ENCODE results near the gene QRICH2.

The QRICH2 gene

DNA sequence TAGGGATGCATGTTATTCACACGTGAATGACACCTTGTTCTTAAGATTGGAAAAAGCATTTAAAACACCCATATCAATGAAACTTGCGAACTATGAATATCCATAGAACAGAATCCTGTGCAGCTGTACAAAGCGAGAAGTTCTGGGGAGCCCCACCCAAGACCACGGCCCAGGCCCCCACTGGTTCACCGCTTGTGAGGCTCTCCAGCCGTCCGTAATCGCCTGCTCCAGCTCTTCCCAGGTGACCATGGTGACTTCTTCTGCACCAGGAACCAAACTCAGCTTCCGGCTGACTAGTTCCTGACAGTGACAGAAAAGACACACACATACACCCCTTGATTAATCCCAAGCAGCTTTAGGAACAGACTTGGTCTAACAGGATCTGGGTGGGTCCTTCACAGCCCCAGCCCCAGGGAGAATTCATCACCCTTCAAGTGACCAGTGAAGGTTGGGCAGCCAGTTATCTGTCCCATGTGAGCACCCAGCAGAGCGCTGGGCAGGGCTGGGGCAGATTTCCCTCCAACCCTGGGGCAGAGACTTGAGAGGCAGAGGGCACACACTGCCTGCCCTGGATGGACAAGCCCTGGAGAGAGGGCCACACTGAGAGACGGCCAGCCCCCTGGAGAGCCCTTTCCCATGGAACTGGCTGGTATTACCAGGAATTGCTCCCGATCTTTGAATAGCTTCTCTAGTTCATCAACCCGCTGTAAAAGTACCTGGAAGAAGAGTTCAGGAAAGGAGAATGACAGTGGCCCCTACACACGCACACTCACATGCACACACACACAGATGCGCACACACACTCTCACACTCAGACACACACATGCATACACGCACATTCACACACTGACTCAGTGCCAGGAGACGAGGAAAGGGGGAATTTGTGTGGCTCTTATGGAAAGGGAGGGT is 3.6 kb downstream of the QRICH2 start:
- DNase-seq (ENCODE audit: extremely low read depth, low read depth), result no peak

DNA sequence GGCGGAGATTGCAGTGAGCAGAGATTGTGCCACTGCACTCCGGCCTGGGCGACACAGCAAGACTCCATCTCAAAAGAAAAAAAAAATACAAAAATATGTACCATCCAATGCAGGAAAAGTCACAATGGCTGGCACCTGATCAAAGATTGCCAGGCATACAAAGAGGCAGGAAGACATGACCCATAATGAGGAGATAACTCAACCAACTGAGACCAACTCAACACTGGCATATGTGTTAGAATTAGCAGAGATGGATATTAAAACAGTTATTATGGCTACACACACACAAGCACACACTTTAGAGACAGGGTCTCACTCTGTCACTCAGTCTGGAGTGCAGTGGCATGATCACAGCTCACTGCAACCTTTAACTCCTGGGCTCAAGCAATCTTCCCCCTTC is 10.6 kb downstream of the QRICH2 start:
- DNase-seq (ENCODE audit: extremely low read depth, low read depth), result no peak
- TF ChIP-seq, protein P1, sequence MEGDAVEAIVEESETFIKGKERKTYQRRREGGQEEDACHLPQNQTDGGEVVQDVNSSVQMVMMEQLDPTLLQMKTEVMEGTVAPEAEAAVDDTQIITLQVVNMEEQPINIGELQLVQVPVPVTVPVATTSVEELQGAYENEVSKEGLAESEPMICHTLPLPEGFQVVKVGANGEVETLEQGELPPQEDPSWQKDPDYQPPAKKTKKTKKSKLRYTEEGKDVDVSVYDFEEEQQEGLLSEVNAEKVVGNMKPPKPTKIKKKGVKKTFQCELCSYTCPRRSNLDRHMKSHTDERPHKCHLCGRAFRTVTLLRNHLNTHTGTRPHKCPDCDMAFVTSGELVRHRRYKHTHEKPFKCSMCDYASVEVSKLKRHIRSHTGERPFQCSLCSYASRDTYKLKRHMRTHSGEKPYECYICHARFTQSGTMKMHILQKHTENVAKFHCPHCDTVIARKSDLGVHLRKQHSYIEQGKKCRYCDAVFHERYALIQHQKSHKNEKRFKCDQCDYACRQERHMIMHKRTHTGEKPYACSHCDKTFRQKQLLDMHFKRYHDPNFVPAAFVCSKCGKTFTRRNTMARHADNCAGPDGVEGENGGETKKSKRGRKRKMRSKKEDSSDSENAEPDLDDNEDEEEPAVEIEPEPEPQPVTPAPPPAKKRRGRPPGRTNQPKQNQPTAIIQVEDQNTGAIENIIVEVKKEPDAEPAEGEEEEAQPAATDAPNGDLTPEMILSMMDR (IDR thresholded peaks at IDR 0.05; ENCODE audit: low read depth, low read length), result no peak

More for the DNA sequence above, 3.6 kb downstream of the QRICH2 start:
- TF ChIP-seq, protein P1 (IDR thresholded peaks at IDR 0.05; ENCODE audit: low read depth, low read length), result no peak

DNA sequence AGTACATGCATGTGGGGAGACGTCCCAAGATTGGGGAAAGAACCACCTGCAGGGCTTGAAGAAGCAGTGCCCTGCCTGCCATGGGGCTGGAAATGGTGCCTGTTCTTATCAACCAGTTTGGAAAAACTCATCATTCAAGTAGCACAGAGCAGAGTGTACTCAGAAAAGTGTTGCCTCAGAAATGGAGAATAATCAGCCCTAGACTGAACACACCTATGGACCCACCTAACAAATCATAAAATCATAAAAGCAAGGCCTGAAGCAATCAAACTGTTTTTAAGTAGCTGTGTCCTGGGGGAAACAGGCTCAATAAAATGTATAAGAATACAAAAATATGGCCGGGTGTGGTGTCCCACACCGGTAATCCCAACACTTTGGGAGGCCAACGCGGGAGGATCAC is 11.2 kb downstream of the QRICH2 start:
- TF ChIP-seq, protein P1 (IDR thresholded peaks at IDR 0.05; ENCODE audit: low read depth, low read length), result no peak
- DNase-seq (ENCODE audit: extremely low read depth, low read depth), result no peak

DNA sequence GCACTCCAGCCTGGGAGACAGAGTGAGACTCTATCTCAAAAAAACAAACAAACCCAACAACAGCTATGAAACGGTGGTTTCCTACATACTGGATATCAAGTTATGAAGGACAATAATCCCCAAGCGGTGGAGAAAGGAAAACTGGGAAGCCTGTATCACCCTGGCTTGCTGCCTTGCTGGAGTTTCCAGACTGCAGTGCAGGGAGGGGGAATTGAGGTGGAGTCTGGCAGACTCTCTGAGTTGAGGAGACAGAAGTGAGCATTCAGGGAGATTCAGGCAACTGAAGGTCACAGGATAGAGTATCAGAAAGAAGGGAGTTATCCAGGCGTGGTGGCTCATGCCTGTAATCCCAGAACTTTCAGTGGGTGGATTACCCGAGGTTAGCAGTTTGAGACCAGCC is 11.9 kb downstream of the QRICH2 start:
- no peak for DNase-seq (ENCODE audit: extremely low read depth, low read depth)
- TF ChIP-seq, protein P1 (IDR thresholded peaks at IDR 0.05; ENCODE audit: low read depth, low read length), result no peak

DNA sequence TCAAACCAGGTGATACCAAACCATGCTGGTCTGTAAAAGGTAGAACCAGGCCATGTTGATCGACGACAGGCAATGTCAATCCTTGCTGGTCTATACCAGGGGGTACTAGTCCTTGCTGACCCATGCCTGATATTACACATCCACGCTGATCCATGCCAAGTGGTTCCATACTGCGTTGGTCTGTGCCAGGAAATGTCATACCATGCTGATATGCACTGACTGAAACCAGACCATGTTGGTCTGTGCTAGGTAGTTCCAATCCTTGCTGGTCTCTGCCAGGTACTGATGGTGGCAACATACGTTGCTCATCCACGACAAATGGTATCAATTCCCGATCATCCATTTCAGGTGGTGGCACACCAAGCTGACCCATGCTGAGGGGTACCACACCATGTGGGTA is 15.0 kb downstream of the QRICH2 start:
- DNase-seq (ENCODE audit: extremely low read depth, low read depth), result no peak
- TF ChIP-seq, protein P1 (IDR thresholded peaks at IDR 0.05; ENCODE audit: low read depth, low read length), result no peak

DNA sequence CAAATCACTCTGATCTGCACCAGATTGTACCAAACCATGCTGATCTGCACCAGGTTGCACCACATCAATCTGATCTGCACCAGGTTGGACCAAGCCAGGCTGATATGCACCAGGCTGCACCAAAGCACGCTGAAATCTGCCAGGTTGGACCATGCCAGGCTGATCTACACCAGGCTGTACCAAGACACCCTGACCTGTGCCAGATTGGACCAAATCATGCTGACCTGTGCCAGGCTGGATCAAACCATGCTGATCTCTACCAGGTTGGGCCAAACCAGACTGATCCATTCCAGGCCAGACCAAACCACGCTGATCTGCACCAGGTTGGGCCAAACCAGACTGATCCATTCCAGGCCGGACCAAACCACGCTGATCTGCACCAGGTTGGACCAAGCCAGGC is 15.5 kb downstream of the QRICH2 start:
- DNase-seq (ENCODE audit: extremely low read depth, low read depth), result no peak
- TF ChIP-seq, protein P1 (IDR thresholded peaks at IDR 0.05; ENCODE audit: low read depth, low read length), result no peak

DNA sequence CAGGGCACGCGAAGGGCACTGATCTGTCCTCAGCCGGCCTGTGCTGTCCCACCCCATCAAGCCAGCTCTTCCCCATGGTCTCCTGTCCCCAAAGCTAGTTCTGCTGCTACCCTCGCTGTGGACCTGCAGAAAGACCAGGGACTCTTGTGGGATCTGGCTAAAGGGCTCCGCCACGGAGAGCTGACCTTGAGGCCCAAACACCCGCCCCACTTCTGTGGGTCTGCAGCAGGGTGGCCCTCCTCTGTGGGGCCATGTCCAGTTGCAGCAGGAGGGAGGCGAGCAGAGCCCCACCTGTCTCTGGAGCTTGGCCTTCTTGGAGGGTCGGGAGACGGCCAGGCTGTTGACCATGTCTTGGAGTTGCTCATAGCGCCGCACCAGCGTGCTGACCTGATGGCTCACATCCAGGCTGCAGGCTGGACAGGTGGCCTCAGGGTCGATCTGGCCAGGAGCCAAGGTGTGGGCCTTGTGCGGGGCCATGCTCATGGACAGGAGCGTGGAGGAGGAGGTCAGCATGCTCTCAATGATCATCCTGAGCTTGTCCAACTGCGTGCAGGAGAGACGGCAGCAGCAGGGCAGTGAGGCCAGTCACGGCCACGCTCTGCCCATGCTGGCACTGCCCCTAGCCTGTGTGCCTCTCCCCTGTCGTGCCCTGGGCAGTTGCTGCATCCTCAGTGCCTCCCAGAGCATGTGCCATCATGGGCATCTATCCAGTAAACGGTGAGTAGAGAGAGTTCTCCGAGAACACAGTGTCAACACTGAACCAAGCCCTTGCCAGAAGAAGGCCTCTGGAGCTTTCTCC is 26.3 kb downstream of the QRICH2 start:
- TF ChIP-seq, protein P1 (IDR thresholded peaks at IDR 0.05; ENCODE audit: low read depth, low read length), result no peak

More for the DNA sequence above, 26.3 kb downstream of the QRICH2 start:
- DNase-seq (ENCODE audit: extremely low read depth, low read depth), result no peak

Measured in AG09319 (cell line).